ENCODE measurements around the gene PCGF3.
A peak's percentile ranks its signal among the peaks of the same experiment; 100 is the strongest.
"Not testable (repeated sequence)": the region's sequence is repeated elsewhere in the genome, so short reads cannot be mapped to it uniquely, and the experiment has no call there.

The PCGF3 gene

GRCh38 chr4:704198-704891 lies 1.3 kb upstream of the PCGF3 start:
- no peaks in the 10 kb centered on the region for H3K9me3 ChIP-seq (ENCODE audit: insufficient read depth, low read depth, low read length)
- H3K4me3 ChIP-seq (ENCODE audit: low read length, poor library complexity, severe bottlenecking) = no peak overlapping the region
- H2AFZ ChIP-seq (ENCODE audit: low read length) = no peak overlapping the region
- no peaks in the 10 kb centered on the region for H3K9me2 ChIP-seq (replicated peaks; ENCODE audit: low read depth, low read length)
- H3K36me3 ChIP-seq (ENCODE audit: insufficient read depth, low read length) = no peaks in the 10 kb centered on the region
- H3K9ac ChIP-seq (ENCODE audit: low read depth, low read length, poor library complexity, severe bottlenecking) = no peak overlapping the region
- H3F3A ChIP-seq (ENCODE audit: low read depth) = no peaks in the 10 kb centered on the region
- H3K27me3 ChIP-seq (ENCODE audit: insufficient read depth, low read length, poor library complexity, severe bottlenecking) = peaks cover 5% of the 10 kb centered on the region
- peaks cover 37% of the 10 kb centered on the region for H3K79me2 ChIP-seq (ENCODE audit: insufficient read depth, low read length)
- peaks cover 12% of the 10 kb centered on the region for H4K20me1 ChIP-seq (ENCODE audit: insufficient read depth, low read length, poor library complexity, severe bottlenecking)
- H3K4me2 ChIP-seq (ENCODE audit: low read depth, low read length, poor library complexity, severe bottlenecking) = no peak overlapping the region
- H3K4me1 ChIP-seq (ENCODE audit: insufficient read depth, low read length, poor library complexity, severe bottlenecking) = peaks cover 13% of the 10 kb centered on the region
- no peak for TF ChIP-seq EZH2phosphoT487 (IDR thresholded peaks at IDR 0.05; ENCODE audit: borderline replicate concordance)
- TF ChIP-seq, protein P1, sequence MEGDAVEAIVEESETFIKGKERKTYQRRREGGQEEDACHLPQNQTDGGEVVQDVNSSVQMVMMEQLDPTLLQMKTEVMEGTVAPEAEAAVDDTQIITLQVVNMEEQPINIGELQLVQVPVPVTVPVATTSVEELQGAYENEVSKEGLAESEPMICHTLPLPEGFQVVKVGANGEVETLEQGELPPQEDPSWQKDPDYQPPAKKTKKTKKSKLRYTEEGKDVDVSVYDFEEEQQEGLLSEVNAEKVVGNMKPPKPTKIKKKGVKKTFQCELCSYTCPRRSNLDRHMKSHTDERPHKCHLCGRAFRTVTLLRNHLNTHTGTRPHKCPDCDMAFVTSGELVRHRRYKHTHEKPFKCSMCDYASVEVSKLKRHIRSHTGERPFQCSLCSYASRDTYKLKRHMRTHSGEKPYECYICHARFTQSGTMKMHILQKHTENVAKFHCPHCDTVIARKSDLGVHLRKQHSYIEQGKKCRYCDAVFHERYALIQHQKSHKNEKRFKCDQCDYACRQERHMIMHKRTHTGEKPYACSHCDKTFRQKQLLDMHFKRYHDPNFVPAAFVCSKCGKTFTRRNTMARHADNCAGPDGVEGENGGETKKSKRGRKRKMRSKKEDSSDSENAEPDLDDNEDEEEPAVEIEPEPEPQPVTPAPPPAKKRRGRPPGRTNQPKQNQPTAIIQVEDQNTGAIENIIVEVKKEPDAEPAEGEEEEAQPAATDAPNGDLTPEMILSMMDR (conservative IDR thresholded peaks at IDR 0.05; ENCODE audit: low read length) = no peak

GRCh38 chr4:704971-705277 lies 708 bp upstream of the PCGF3 start:
- TF ChIP-seq, protein P1 (conservative IDR thresholded peaks at IDR 0.05; ENCODE audit: low read length) = no peak
- TF ChIP-seq EZH2phosphoT487 (IDR thresholded peaks at IDR 0.05; ENCODE audit: borderline replicate concordance) = no peak
- H3K4me1 ChIP-seq (ENCODE audit: insufficient read depth, low read length, poor library complexity, severe bottlenecking) = peaks cover 17% of the 10 kb centered on the region
- H2AFZ ChIP-seq (ENCODE audit: low read length) = no peak overlapping the region
- H3K27me3 ChIP-seq (ENCODE audit: insufficient read depth, low read length, poor library complexity, severe bottlenecking) = peaks cover 5% of the 10 kb centered on the region
- H3K9me3 ChIP-seq (ENCODE audit: insufficient read depth, low read depth, low read length) = no peaks in the 10 kb centered on the region
- peaks cover 18% of the 10 kb centered on the region for H4K20me1 ChIP-seq (ENCODE audit: insufficient read depth, low read length, poor library complexity, severe bottlenecking)
- H3K4me3 ChIP-seq (ENCODE audit: low read length, poor library complexity, severe bottlenecking) = peak overlapping the region; percentile 61
- H3F3A ChIP-seq (ENCODE audit: low read depth) = no peaks in the 10 kb centered on the region
- no peaks in the 10 kb centered on the region for H3K9me2 ChIP-seq (replicated peaks; ENCODE audit: low read depth, low read length)
- H3K79me2 ChIP-seq (ENCODE audit: insufficient read depth, low read length) = peaks cover 43% of the 10 kb centered on the region
- no peaks in the 10 kb centered on the region for H3K36me3 ChIP-seq (ENCODE audit: insufficient read depth, low read length)
- H3K4me2 ChIP-seq (ENCODE audit: low read depth, low read length, poor library complexity, severe bottlenecking) = peak overlapping the region; percentile 63
- H3K9ac ChIP-seq (ENCODE audit: low read depth, low read length, poor library complexity, severe bottlenecking) = no peak overlapping the region

- Histone ChIP-seq H4K20me1 (ENCODE audit: insufficient read depth, low read length, poor library complexity, severe bottlenecking) (peaks cover 29% of the 10 kb centered on the region), H3K4me1 (ENCODE audit: insufficient read depth, low read length, poor library complexity, severe bottlenecking) (peaks cover 29% of the 10 kb centered on the region), H3K9ac (ENCODE audit: low read depth, low read length, poor library complexity, severe bottlenecking) (peak overlapping the region; percentile 99), H3K4me3 (ENCODE audit: low read length, poor library complexity, severe bottlenecking) (peak overlapping the region; percentile 98), H2AFZ (ENCODE audit: low read length) (peak overlapping the region; percentile 79; the same call in 1 of the 2 replicates), H3K4me2 (ENCODE audit: low read depth, low read length, poor library complexity, severe bottlenecking) (peak overlapping the region; percentile 99), H3K79me2 (ENCODE audit: insufficient read depth, low read length) (peaks cover 55% of the 10 kb centered on the region)
- not testable (repeated sequence) for H3K27me3 ChIP-seq (ENCODE audit: insufficient read depth, low read length, poor library complexity, severe bottlenecking); H3K9me3 ChIP-seq (ENCODE audit: insufficient read depth, low read depth, low read length); H3K36me3 ChIP-seq (ENCODE audit: insufficient read depth, low read length); H3F3A ChIP-seq (ENCODE audit: low read depth); H3K9me2 ChIP-seq (replicated peaks; ENCODE audit: low read depth, low read length)
These were observed 526 bp downstream of the PCGF3 start for GRCh38 chr4:706083-706633.

Data from Loucy (cell line).